Sigmoid colon (tissue), 4 donors: ENCODE measurements around the gene SHB.
A peak's percentile ranks its signal among the peaks of the same experiment; 100 is the strongest.

Experiments used
- POLR2A ChIP-seq, 2 donors: fragments of 450-650 bp; IDR thresholded peaks; one replicate each; pipeline ENCODE4 v1.6.1; 2016; ENCODE audit warnings: antibody characterized with exemption in 2 of 2, mild to moderate bottlenecking in 2 of 2, moderate library complexity in 2 of 2
- POLR2AphosphoS5 ChIP-seq, 4 donors: sonication (generic); formaldehyde crosslinking; IDR thresholded peaks; one replicate each; pipeline ENCODE4 v1.6.1; 2017; ENCODE audit warnings: antibody characterized with exemption in 4 of 4
- TF ChIP-seq, protein P1 (sequence below), 4 experiments: fragments of 450-650 bp in 3 of 4; fragments of 200-600 bp in 1 of 4; IDR thresholded peaks; one replicate each; pipeline ENCODE4 v1.5.1; 2016 to 2019; ENCODE audit warnings: antibody characterized with exemption in 4 of 4, mild to moderate bottlenecking in 3 of 4, moderate library complexity in 2 of 4

DNA sequence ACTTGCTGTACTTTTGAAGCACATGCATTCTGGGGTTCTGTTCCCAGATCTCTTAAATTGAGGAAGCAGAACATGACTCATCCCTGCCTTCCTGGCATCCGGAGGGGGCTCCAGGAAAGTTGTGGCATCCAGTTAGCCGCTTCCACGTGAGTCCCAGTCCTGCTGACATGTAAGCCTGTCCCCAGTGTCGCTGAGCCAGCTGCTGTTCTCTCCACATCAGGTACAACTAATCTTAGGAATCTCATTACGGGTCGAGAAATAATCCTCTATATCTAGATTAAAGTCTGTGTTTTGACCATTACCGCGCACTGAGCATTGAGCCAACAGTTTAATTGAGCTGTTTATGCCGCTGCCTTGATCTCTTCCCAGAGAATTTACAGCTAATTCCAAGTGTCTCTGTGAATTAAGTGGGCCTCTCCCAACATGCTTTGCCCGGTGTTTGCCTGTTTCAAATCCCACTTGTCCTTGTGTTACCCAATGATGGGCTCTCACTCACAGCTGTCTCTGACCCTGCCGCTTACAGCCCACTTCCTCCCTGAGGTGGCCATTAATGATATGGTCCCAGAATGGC lies 10.5 kb upstream of the SHB start:
- TF ChIP-seq, protein P1, sequence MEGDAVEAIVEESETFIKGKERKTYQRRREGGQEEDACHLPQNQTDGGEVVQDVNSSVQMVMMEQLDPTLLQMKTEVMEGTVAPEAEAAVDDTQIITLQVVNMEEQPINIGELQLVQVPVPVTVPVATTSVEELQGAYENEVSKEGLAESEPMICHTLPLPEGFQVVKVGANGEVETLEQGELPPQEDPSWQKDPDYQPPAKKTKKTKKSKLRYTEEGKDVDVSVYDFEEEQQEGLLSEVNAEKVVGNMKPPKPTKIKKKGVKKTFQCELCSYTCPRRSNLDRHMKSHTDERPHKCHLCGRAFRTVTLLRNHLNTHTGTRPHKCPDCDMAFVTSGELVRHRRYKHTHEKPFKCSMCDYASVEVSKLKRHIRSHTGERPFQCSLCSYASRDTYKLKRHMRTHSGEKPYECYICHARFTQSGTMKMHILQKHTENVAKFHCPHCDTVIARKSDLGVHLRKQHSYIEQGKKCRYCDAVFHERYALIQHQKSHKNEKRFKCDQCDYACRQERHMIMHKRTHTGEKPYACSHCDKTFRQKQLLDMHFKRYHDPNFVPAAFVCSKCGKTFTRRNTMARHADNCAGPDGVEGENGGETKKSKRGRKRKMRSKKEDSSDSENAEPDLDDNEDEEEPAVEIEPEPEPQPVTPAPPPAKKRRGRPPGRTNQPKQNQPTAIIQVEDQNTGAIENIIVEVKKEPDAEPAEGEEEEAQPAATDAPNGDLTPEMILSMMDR (IDR thresholded peaks at IDR 0.05): no peak
- TF ChIP-seq POLR2AphosphoS5 (IDR thresholded peaks at IDR 0.05): peak in 2 of 4 donors; percentile 14 to 56
- TF ChIP-seq POLR2A (IDR thresholded peaks at IDR 0.05): no peak
